ENCODE measurements around the gene STXBP6.
"Not testable (repeated sequence)": the region's sequence is repeated elsewhere in the genome, so short reads cannot be mapped to it uniquely, and the experiment has no call there.

The STXBP6 gene

DNA sequence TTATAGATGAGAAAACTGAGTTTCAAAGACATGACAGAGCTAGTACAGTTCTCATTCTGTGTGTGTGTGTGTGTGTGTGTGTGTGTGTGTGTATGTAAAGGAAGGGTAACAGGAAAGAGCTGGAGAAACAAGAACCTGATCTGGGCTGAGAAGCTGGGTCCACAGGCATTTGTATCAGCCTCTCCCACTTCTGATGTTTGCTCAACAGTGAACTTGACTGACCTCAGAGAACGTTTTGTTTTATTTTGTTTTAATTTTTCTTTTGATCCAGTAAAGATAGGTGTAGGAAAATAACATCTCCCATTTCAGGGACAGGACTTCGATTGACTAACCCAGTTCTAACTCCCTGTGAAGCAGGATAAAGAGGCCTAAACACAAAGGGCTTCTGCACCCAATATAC lies 85.4 kb downstream of the STXBP6 start:
- no peak for DNase-seq (ENCODE audit: extremely low read depth, low read depth)
- TF ChIP-seq, protein P1, sequence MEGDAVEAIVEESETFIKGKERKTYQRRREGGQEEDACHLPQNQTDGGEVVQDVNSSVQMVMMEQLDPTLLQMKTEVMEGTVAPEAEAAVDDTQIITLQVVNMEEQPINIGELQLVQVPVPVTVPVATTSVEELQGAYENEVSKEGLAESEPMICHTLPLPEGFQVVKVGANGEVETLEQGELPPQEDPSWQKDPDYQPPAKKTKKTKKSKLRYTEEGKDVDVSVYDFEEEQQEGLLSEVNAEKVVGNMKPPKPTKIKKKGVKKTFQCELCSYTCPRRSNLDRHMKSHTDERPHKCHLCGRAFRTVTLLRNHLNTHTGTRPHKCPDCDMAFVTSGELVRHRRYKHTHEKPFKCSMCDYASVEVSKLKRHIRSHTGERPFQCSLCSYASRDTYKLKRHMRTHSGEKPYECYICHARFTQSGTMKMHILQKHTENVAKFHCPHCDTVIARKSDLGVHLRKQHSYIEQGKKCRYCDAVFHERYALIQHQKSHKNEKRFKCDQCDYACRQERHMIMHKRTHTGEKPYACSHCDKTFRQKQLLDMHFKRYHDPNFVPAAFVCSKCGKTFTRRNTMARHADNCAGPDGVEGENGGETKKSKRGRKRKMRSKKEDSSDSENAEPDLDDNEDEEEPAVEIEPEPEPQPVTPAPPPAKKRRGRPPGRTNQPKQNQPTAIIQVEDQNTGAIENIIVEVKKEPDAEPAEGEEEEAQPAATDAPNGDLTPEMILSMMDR (IDR thresholded peaks at IDR 0.05; ENCODE audit: low read depth, low read length) = no peak

DNA sequence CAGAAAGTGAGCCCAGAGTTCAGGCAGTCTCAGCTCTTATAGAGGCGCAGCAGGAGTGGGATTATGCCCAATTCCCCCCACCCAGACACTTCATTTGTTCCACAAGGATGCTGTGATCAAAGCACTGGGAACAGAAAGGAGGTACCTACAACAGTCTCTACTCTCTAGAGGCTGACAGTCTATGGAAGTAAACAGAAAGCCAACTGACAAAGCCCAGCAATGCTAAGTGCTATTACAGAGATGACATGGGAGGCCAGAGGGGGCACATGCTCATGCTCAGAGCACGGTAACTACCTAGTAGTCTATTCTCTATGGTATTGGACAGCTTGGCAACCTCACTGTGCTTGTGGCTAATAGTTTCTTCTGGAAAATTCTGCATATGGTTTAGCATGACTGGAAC lies 85.9 kb downstream of the STXBP6 start:
- DNase-seq (ENCODE audit: extremely low read depth, low read depth) = no peak
- TF ChIP-seq, protein P1 (IDR thresholded peaks at IDR 0.05; ENCODE audit: low read depth, low read length) = no peak

DNA sequence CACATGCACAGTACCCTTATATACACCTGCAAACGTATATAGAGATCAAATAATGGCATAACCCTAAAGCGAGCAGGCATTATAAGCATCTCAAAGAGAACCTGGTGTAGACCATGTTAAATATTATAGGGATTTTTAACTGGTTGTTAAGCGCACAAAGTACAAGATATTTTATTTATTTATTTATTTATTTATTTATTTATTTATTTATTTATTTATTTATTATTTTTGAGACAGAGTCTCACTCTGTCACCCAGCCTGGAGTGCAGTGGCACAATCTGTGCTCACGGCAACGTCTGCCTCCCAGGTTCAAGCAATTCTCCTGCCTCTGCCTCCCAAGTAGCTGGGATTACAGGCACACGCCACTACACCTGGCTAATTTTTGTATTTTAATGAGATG lies 87.8 kb downstream of the STXBP6 start:
- not testable (repeated sequence) for DNase-seq (ENCODE audit: extremely low read depth, low read depth)

DNA sequence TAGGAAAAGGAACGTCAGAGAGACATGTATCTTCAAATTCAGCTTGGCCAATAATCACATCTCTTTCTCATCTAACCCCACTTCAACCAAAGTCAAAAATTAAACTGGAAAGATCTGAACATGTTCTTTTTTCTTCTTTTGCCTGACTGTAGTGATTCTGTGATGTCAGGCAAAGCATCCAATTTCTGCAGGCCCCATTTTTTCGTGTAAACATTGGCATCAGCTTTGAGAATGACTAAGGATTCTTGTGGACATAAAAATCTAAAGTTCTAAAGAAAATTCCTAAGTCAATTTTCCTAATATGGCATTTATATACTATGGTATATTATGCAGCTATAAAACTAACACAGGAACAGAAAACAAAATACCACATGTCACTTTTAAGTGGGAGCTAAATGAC lies 89.1 kb downstream of the STXBP6 start:
- DNase-seq (ENCODE audit: extremely low read depth, low read depth) = no peak
- TF ChIP-seq, protein P1 (IDR thresholded peaks at IDR 0.05; ENCODE audit: low read depth, low read length) = no peak

DNA sequence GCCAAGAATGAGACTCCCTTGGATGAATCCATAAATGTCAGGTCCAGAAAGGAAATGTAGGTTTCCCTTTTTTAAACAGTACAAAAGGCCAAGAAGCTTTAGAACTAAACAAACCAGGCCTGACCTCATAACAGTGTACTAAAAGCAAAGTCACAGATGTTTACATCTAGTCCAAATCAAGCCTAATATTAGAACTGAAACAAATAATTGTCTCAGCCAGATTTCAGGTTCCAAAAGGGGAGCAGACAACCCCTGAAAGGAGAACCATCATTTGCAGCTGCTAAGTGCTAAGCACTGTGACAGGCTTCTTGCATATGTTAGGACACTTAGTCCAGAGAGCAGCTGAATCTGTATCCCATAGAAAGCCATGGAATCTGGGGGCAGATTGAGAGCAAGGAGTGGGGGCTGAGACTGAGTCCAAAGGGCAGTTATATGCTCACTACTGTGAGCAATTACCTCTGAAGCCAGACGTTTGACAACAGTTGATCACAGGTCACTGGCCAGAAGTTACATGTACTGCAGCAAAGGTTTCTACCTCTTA lies 90.1 kb downstream of the STXBP6 start:
- TF ChIP-seq, protein P1 (IDR thresholded peaks at IDR 0.05; ENCODE audit: low read depth, low read length) = no peak
- no peak for DNase-seq (ENCODE audit: extremely low read depth, low read depth)

DNA sequence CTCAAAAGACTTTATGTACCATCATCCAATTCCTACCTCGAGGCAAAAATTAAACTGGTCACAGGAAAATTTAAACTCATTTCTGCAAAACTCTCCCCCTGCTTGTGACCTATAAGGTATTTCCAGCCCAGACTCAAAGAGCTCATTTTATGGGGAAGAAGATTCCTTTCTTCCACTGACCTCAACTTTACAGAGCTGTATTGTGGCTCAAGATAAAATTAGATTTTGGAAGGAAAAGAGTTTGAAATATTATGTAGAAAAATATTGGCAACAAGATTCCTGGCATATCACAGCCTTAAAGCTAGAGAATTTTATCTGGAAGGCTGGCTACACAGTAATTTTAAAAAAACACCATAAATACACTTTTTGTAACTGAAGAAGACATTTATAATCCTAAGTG lies 91.7 kb downstream of the STXBP6 start:
- no peak for DNase-seq (ENCODE audit: extremely low read depth, low read depth)
- TF ChIP-seq, protein P1 (IDR thresholded peaks at IDR 0.05; ENCODE audit: low read depth, low read length) = no peak

DNA sequence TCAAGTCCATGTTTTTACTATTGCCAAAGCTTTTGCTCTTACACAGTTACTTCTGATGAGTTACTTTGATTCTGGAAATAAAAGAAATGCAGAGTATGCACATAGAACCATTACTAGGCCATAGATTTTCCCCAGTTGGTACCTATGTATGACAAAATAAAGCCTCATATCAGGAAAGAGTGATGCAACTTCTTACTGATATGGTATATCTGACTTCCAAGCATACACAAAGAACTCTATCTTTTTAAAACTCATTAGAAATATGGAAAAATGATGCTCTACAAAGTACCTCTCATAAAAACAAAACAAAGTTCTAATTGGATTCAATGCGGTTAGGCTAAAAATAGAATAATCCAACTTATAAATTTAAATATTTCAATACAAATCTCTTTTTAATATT lies 92.1 kb downstream of the STXBP6 start:
- TF ChIP-seq, protein P1 (IDR thresholded peaks at IDR 0.05; ENCODE audit: low read depth, low read length) = no peak
- no peak for DNase-seq (ENCODE audit: extremely low read depth, low read depth)

DNA sequence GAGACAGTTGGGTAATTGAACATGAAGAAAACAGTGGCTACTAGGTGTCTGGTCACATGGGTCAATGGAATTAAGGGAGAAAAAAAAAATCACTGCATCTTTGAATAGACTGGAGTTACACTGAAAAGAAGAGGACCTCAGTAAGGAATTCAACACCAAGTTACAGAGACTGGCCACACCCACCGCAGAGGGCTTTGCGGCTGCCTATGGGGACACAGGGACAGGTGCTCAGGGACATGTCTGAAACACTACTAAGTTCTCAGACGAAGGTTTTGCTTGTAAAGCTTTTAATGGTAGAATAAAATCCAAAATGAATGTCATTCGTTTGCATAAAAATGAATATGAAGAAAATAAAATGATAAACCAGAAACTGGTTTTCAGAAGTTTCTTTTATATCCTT lies 93.8 kb downstream of the STXBP6 start:
- DNase-seq (ENCODE audit: extremely low read depth, low read depth) = no peak
- TF ChIP-seq, protein P1 (IDR thresholded peaks at IDR 0.05; ENCODE audit: low read depth, low read length) = no peak

Measured in AG09319 (cell line).